ENCODE data around the gene GKAP1.

DNA sequence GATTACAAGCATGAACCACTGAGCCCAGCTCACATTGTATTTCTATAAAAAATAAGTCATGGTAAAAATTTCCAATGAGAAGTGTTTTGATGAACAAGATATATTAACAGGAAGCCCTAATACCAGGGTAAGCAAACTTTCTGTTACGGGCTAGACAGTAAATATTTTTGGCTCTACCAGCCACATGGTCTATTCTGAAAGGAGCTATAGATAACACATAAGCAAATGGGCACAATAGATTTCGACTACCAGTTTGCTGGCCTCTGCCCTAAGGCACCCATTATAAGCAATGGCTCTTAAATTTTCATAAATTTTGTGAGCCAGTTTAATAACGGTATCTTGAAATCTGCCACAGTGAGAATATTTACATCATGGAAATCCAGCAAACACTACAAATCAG lies 118.0 kb downstream of the GKAP1 start:
- TF ChIP-seq, protein P1, sequence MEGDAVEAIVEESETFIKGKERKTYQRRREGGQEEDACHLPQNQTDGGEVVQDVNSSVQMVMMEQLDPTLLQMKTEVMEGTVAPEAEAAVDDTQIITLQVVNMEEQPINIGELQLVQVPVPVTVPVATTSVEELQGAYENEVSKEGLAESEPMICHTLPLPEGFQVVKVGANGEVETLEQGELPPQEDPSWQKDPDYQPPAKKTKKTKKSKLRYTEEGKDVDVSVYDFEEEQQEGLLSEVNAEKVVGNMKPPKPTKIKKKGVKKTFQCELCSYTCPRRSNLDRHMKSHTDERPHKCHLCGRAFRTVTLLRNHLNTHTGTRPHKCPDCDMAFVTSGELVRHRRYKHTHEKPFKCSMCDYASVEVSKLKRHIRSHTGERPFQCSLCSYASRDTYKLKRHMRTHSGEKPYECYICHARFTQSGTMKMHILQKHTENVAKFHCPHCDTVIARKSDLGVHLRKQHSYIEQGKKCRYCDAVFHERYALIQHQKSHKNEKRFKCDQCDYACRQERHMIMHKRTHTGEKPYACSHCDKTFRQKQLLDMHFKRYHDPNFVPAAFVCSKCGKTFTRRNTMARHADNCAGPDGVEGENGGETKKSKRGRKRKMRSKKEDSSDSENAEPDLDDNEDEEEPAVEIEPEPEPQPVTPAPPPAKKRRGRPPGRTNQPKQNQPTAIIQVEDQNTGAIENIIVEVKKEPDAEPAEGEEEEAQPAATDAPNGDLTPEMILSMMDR (IDR thresholded peaks at IDR 0.05) = no peak
- no peak for TF ChIP-seq POLR2A (IDR thresholded peaks at IDR 0.05)
